ENCODE data around the gene SNAP47.

Gene SNAP47

DNA sequence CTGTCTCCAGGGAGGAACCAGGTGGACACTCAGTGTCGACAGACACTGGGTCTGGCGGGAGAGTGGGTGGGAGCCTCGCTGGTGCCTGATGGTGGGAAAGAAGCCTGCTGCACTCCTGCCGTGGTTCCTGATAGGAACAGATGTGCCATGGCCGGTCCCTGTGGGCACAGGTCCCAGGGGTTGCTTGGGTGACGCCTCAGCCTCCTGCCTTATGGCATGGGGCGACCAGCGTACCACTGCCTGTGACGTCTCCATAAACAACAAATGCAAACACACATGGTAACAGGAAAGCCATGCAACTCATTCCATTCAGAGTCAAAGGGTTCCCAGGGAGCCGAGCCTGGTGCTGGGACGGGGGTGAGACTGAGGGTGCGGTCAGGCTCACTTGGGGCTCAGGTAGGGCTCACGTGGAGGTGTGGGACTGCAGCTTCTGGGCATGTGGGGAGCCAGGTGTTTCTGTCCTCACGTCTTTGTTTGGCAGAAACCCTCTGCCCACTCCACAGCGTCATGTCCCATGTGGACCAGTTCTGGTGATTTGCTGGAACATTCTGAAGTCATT is 34.8 kb downstream of the SNAP47 start:
- no peak for DNase-seq

DNA sequence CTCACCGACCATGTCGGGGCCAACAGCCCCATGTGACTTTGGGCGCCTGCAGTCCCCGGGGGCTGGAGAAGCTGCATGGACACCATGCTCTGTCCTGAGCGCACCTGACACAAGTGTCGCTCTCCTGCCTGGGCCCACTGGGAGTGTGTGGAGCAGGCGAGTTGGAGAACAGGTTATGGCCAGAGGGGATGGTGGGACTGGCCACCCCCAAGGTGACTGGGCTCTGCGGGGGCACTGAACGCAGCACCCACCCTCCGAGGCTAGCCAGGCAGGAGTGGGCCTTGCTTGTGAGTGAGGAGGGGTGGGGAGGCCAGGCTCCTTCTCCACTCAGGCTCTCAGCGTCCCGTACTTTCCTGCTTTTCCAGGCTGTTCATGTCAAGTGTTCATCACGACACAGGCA is 35.6 kb downstream of the SNAP47 start:
- no peak for DNase-seq

DNA sequence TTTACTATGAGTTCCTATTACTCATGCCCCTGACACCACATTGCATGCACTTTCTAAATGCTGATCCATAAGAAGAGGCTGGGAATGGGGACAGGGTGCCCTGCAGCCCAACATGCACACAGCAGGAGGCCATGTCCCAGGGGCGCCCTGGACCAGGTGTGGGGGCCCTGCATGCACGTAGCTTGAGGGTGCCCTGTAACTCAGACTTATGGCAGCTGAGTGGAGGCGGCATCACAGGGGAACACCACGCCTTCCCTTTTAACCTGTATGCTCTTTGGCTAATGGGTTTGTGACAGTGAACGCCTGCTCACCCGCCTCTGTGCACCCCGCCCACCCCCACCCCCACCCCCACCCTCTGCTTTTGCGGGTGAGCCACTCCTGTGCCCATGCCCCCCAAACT is 36.1 kb downstream of the SNAP47 start:
- no peak for DNase-seq

DNA sequence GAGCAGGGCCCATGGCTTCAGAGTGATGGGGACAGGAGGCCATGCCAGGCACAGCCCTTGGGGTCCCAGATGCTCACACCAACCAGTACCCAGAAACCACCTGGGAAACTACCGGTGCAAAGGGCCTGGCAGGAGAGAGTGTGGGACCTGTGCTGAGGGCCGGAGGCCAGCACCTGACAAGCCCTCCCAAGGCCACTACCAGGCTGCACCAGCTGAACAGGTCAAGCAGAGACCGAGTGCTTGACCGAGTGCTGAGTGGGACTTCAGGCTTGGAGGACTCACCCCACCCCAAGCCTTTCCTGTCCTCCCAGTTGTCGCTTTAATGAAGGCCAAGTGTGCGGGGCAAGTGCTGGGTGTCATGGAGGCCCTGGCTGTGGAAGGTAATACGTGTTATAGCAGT is 36.5 kb downstream of the SNAP47 start:
- no peak for DNase-seq

DNA sequence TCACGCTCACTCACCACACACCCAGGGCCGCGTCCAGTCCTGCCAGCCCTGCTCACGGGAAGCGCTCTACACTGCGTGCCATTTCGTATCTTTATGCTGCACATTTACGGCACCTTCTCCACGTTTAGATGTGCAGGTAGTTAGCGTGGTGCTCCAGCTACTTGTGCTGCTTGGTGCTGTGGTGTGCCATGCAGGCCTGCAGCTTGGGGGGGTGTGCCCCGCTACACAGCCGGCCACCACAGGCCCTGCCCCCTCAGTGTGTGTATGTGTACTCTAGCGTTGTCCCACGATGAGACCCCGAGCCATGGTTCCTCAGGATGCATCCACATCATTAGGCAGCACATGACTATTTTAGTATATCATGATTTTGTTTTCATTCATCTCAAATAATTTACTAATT is 38.3 kb downstream of the SNAP47 start:
- no peak for DNase-seq

DNA sequence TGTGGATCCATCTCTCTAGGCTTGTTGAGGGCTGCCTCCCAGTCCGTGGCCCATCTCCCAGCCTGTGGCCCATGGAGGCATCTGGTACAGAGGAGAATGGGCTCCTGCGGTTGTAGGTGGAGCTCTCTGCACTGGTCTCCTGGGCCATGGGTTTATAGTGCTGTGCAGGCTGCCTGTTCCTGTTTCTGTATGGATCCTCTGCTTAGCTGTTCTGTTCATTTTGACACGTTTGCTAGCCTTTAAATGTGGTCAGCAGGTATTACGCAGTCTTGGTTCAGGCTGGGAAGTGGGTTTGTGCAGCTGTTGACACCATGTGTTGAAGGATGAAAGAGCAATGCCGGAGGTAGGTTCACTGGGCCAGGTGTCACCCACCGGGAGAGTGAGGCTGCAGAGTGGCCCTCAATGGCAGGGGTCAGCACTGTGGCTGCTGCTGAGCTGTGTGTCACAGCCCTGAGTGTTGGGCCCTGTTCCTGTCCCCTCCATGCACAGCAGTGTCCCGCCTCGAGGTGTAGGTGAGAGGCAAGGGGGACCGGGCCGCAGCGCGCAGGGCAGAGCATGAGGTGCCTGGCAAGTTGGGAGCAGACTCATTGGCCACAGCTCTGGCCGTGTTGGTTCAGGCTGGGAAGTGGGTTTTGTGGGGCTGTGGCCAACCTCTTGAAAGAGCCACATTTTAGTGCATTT is 39.0 kb downstream of the SNAP47 start:
- no peak for DNase-seq

DNA sequence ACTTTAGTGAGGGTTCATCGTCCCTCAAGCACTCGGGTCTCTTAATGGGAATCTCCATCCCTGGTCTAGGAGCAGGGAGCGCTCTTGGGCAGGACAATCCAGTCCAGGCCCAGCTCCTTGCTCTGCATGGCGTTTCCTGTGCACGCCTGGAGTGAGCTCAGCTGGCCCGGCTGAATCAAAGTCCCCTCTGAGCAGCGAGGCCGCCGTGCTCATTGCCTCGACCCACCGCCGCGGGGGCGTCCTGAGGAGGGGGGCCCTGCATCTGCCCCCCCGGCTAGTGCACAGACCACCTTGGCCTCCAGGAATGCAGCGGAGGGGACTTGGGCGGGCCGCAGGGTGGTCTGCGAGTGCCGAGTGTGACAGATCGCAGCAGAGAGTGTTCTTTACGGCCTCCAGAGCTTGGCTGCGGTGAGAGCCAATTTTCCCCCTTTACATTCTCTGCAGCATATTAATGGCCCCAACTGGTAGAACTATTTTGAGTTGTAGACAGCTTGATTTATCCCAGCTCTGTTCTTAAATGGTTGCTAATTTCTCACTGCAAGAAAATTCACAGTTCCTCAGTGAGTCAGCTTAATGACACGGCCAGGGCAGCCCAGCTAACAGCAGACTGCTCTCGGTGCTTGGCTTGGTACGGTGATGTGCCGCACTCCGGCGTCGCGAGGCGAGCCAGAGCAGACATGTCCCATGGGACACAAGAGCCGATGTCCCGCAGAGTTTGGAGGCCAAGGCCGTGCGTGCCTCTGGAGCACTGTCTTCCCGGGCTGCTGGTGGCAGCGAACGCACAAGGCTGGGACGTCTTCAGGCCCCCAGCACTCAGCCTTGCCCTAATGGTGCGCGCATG is 39.8 kb downstream of the SNAP47 start:
- DNase-seq, result peak; percentile 72

DNA sequence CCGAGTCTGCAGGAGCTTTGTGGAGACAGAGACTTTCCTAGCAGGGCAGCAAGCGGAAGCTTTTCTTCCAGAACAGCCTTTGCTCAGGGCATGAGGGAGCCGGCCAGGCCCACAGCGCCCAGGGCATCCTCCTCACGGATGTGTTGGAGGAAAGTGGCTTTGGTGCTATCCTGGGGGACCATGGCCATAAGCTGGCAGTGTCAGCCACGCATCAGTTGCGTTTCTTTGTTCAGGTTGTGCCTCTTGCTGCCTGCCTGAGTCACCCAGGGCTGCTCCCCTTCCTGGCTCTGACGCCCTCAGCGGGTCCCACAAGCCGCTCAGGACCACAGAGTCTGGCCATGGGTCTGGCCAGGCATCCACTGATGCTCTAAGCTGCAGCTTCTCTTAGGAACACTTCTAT is 40.6 kb downstream of the SNAP47 start:
- DNase-seq, result no peak

DNA sequence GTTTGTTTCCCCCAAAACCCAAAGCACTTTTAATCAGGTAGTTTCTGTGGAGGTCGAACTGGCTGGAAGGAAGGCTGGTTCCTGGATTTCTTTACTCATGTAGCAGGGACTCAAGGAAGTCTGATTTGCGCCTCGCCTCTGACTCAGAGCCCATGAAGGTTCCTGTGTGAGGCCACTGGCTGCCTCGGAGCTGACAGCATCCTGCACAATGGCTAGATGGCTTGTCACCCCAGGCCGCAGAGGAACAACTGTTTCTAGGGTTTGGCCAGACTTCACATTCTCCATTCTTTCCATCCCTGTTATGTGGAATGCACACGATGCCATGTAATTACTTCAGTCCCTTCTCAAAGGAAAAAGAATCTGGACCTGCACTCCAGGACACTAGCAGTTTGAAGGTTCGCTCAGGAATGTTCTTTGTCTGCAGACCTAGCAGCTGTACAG is 41.1 kb downstream of the SNAP47 start:
- DNase-seq, result no peak

DNA sequence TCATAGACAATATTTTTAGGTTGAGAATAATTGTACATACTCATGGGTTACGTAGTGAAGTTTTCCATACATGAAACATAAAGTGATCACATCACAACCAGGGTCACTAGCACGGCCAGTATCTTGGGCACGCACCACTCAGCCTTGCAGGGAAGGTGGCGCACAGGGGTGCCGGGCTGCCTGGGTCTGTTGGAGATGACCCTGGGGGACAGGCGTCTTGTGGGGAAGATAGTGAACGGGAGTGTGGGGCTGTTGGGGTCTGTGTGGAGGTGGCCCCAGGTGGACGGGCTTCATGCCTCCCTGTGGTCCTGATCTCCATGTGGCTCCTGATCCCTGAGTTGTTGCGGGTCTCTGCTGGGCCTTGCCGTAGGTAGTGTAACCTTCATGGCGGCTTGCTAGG is 41.9 kb downstream of the SNAP47 start:
- no peak for DNase-seq

DNA sequence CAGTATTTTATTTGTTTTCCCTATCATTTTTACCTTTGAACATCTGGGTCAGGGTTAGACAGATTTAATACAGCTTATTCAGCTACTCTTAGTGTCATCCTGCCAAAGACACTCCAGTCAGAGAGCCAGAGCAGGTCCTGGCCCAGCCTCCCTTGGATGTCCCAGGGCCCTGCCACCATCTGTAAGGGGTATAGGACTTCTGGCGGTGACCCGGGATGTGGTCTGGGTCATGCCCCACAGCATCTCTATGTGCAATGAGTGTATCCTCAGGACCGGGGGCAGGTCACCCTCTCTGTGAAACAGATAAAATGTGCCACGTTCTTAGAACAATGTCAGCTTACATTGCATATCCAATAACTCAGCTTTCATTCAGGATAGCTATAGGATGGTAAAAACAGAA is 42.4 kb downstream of the SNAP47 start:
- no peak for DNase-seq

DNA sequence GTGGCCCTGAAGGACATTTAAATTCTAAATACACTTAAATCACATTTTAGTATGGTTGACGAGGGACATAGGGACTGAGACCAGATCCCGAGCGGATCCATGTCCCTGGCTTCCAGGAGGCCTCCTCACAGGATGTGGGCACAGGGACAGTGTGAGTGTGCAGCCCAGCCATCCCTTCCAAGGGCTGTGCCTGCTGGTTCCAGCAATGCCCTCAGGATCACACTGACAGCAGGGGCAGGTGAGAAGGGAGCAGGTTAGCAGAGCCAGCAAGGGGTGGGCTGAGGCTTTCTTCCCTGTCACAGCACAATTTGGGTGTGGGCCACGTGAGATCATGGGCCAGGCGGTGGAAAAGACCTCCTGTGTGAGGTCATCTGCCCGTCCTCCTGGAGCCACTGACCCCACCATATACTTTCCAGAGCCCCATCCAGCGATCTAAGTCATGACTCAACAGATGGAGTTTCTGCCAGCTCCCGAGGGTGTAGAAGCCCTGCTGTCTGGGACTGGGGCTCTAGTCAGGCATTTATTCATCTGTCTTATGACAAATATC is 43.2 kb downstream of the SNAP47 start:
- peak; percentile 47 for DNase-seq

DNA sequence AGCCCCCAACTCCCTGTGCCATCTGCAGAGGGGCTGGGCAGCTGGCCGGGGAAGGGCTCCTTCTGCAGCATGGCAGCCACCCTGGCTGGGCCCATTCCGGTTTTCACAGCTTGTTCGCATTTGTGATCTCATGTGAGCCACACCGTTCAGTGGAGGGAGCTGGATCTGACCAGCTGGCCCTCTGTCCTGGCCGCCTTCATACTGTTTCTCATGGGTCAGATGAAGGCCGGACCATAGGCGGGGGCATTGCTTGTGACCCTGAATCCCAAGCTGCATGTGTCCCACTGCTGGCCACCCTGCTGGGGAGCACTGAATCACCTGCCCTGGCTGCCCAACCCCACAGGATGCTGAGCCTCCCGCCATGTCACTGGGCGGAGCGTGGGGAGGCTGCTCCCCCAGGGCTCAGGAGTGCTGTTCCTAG is 43.8 kb downstream of the SNAP47 start:
- DNase-seq, result no peak

DNA sequence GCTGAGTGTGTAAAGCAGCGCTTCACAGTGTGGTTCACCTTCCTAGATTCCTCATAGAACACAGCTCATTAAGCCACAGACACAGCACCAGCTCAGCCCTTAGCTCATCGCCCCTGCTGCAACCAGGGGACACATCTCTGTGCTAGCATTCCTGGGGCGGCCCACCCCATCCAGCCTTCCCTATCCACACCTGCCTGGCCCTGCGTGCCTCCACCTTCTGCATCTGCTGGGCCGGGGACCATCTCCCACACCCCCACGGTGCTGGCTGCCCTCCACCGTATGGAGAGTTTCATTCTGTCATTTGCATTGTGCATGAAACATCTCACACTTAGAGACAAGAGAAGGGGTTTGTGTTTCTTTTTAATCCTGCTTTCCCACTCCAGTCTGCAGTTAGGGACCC is 44.5 kb downstream of the SNAP47 start:
- DNase-seq, result peak; percentile 19

DNA sequence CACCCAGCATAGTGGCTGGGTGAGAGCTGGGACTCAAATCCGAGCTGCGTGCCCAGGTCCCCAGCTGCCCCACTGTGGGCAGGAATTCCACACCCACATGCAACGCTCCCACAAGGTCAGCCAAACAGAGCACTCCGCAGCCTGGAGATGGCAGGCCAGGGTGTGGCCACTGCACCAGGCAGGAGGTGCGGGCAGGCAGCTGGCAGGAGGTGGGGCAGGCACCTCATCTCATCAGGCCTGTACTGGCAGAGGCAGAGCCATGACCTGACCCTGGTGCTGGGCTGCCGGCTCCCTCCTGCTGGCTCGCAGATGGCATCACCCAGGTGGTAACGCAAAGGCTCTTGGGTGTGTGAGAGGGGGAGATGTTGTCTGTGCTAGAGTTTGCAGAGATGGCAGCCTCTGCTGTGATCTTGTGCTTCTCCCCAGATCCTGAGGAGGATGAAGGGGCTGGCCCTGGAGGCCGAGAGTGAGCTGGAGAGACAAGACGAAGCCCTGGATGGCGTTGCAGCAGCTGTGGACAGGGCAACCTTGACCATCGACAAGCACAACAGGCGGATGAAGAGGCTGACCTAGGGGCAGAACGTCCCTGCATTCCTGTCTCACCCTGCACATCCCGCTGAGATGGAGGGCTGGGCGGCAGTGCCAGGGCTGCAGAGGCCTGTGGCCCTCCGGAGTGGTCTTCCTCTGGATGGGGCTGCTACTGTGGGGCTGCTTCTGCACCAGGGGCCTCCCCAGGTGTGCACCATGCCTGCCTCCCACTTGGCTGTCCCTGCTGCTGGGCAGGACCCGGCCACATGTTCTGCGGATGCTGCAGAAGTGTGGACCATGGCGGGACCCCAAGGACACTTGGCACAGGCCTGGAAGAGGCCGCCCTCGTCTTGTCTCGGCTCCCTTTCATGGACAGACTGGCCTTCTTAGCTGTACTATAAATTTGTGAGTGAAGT is 45.1 kb downstream of the SNAP47 start:
- DNase-seq, result peak; percentile 26

DNA sequence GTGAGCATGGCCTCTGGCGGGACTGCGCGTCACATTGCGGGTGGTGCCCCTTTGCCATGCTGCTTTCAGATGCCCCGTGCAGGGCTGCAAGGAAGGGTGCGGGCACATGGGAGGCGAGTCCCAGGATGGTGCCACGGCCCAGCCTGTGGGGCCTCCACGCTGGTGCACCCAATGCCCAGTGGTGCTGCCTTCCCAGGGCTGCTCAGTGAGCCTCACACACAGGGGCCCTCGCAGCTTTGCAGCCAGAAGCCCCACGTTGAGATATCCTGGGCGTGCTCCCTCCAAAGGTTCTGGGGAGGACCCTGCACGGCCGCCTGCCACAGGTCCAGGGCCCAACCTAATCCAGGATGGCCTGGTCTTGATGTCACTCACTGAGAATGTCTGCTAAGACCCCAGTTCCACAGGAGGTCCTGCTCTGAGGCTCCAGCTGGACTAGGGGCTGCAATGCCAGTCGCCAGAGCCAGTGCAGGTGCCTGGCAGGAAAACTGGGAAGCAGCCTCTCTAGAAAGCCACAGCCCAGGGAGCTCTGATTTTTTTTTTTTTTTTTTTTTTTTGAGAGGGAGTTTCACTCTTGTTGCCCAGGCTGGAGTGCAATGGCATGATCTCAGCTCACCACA is 46.2 kb downstream of the SNAP47 start:
- peak; percentile 30 for DNase-seq

DNA sequence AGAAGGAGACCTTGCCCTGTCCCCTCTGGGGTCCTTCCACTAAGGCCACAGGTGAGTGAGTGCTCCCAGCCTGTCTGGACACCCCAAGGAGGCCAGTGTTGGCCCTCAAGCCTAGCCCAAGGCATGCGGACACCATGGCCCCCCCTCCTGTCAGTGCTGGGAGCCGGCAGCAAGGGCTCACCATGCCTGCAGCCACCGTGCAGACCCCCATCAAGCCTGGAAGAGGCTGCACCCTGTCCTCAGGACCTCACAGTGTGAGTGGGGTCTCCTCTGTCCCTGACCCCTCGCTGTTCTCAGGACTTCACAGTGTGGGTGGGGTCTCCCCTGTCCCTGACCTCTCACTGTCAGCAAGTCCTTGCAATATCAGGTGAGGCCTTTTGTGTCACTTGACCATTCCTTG is 47.0 kb downstream of the SNAP47 start:
- peak; percentile 41 for DNase-seq

DNA sequence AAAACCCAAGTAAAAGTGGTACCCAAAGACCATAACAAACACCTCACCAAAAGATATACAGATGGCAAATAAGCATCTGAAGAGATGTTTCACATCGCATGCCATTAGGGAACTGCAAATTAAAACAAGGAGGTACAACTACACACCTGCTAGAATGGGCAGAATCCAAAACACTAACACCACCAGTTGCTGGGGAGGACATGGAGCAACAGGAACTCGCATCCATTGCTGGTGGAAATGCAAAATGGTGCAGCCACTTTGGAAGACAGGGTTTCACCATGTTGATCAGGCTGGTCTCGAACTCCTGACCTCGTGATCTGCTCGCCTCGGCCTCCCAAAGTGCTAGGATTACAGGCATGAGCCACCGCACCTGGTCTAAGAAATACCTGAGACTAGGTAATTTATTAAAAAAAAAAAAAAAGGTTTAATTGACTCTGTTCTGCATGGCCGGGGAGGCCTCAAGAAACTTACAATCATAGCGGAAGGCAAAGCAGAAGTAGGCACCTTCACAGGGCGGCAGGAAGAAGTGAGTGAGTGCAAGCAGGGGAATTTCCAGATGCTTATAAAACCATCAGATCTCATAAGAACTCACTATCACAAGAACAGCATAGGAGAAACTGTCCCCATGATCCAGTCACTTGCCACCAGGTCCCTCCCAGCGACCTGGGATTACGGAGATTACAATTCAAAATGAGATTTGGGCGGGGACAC is 50.0 kb downstream of the SNAP47 start:
- DNase-seq, result no peak

DNA sequence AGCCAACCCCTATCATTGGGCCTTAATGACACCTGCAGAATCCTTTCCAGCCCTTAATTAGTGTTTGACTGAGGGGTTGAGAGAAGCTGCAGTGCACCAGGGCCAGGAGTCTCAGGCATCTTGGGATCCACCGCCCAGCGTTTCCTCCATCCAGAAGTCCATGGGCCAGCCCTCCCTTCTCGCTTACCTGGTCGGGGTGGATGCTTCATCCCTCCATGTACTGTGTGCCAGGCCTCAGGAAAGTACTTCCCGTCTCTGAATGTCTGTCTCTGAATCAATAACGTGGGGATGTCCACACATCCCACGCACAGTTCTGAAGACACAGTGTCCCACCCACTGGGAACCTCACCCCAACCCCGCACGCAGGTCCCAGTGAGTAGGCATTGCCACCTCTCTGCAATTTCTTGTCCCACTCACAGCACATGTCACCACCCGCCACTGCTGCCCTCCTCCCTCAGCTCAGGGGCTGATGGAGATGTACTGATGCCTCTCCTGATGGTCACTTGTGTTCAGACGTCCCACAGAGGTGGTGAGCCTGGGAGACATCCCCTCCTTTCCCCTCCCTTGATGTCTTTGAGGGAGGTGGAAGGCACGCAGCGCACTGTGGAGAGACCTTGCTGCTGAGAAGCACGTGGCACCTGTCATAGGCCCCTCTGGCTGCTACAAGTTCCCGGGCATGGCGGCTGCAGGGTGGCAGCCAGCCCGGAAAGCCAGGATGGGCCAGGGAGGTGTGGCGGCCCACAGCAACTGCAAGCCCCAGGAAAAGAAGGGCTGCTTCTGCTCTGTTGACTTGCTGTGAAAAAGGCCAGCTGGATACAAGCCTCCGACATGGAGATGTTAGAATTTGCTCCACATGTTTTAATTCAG is 50.8 kb downstream of the SNAP47 start:
- peak; percentile 50 for DNase-seq
